ENCODE results near the gene UBE3C.

The UBE3C gene

DNA sequence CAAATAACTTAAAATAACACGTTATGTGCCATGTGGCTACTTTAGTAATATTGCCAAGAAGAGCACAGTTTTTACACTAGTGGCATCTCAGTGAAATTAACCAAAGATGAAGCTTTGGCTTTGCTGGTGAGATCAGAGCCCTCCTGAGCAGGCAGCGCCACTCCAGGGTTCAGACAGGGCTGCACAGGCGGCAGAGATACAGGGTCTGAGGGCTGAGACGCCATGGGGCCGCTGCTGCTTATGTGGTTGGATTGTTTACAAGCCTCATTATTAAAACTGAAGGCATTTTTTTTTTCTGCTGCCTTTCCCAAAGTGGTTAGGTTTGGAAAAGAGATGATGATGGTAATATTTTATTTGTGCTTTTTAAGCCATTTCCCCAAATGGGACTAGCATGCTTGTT is 129.2 kb downstream of the UBE3C start:
- no peak overlapping the region for H2AK5ac ChIP-seq (ENCODE audit: low read length)
- H4K8ac ChIP-seq (ENCODE audit: low read depth, low read length), result no peak overlapping the region
- no peak overlapping the region for H3K4ac ChIP-seq (ENCODE audit: low read depth, low read length)
- no peaks in the 10 kb centered on the region for H3K79me2 ChIP-seq (ENCODE audit: control insufficient read depth, insufficient read depth, low read length, poor library complexity)
- H3K18ac ChIP-seq (ENCODE audit: low read length), result no peak overlapping the region
- H3K27me3 ChIP-seq (ENCODE audit: insufficient read depth, low read length), result no peaks in the 10 kb centered on the region
- H2BK5ac ChIP-seq (ENCODE audit: low read depth, low read length, poor library complexity), result no peak overlapping the region
- no peaks in the 10 kb centered on the region for H3K79me1 ChIP-seq (ENCODE audit: low read length)
- H2AFZ ChIP-seq (ENCODE audit: insufficient read depth, low read length, poor library complexity), result no peak overlapping the region
- no peak overlapping the region for H3K23ac ChIP-seq (ENCODE audit: low read length)
- DNase-seq, result no peak
- H3K27ac ChIP-seq (ENCODE audit: low read depth, low read length), result no peak overlapping the region
- no peak overlapping the region for H3K9ac ChIP-seq (ENCODE audit: low read length)
- H2BK120ac ChIP-seq (ENCODE audit: insufficient read depth, low read length, poor library complexity), result no peak overlapping the region
- no peak overlapping the region for H2BK12ac ChIP-seq (ENCODE audit: low read length)
- H3K36me3 ChIP-seq (ENCODE audit: control insufficient read depth in 1 of 2, insufficient read depth in 2 of 2, low read length in 2 of 2), result peaks cover 43 to 52% of the 10 kb centered on the region in 2 experiments
- no peak overlapping the region for H3K14ac ChIP-seq (ENCODE audit: low read length)
- H4K91ac ChIP-seq (ENCODE audit: low read depth, low read length), result no peak overlapping the region
- H3K4me2 ChIP-seq (ENCODE audit: low read length), result no peak overlapping the region
- no CpG with 5 or more reads among the region's 5 CpGs for WGBS (ENCODE audit: extremely low coverage, insufficient coverage, insufficient read length)
- peaks cover 5 to 7% of the 10 kb centered on the region in 2 experiments for H3K4me1 ChIP-seq (ENCODE audit: control insufficient read depth in 1 of 2, insufficient read depth in 2 of 2, low read length in 2 of 2)
- H3K9me3 ChIP-seq (ENCODE audit: insufficient read depth, low read depth, low read length), result peaks cover 4% of the 10 kb centered on the region
- H3K4me3 ChIP-seq (ENCODE audit: low read depth, low read length), result no peak overlapping the region
- no peak overlapping the region for H4K12ac ChIP-seq (ENCODE audit: low read depth, low read length)

GRCh38 chr7:157268540-157268939 is 129.8 kb downstream of the UBE3C start:
- H3K4me1 ChIP-seq (ENCODE audit: control insufficient read depth in 1 of 2, insufficient read depth in 2 of 2, low read length in 2 of 2), result peaks cover 5 to 7% of the 10 kb centered on the region in 2 experiments
- peaks cover 4% of the 10 kb centered on the region for H3K9me3 ChIP-seq (ENCODE audit: insufficient read depth, low read depth, low read length)
- no peak overlapping the region for H2BK5ac ChIP-seq (ENCODE audit: low read depth, low read length, poor library complexity)
- H3K14ac ChIP-seq (ENCODE audit: low read length), result no peak overlapping the region
- H2AK5ac ChIP-seq (ENCODE audit: low read length), result no peak overlapping the region
- WGBS (ENCODE audit: extremely low coverage, insufficient coverage, insufficient read length), result no CpG with 5 or more reads among the region's 13 CpGs
- H3K27me3 ChIP-seq (ENCODE audit: insufficient read depth, low read length), result no peaks in the 10 kb centered on the region
- no peak overlapping the region for H3K23ac ChIP-seq (ENCODE audit: low read length)
- H3K4me3 ChIP-seq (ENCODE audit: low read depth, low read length), result no peak overlapping the region
- H3K79me2 ChIP-seq (ENCODE audit: control insufficient read depth, insufficient read depth, low read length, poor library complexity), result no peaks in the 10 kb centered on the region
- no peak overlapping the region for H2BK12ac ChIP-seq (ENCODE audit: low read length)
- H2BK120ac ChIP-seq (ENCODE audit: insufficient read depth, low read length, poor library complexity), result no peak overlapping the region
- no peak overlapping the region for H3K27ac ChIP-seq (ENCODE audit: low read depth, low read length)
- H3K9ac ChIP-seq (ENCODE audit: low read length), result no peak overlapping the region
- no peaks in the 10 kb centered on the region for H3K79me1 ChIP-seq (ENCODE audit: low read length)
- no peak overlapping the region for H3K18ac ChIP-seq (ENCODE audit: low read length)
- no peak overlapping the region for H4K12ac ChIP-seq (ENCODE audit: low read depth, low read length)
- no peak overlapping the region for H3K4me2 ChIP-seq (ENCODE audit: low read length)
- no peak overlapping the region for H2AFZ ChIP-seq (ENCODE audit: insufficient read depth, low read length, poor library complexity)
- H4K91ac ChIP-seq (ENCODE audit: low read depth, low read length), result no peak overlapping the region
- H3K36me3 ChIP-seq (ENCODE audit: control insufficient read depth in 1 of 2, insufficient read depth in 2 of 2, low read length in 2 of 2), result peaks cover 40 to 48% of the 10 kb centered on the region in 2 experiments
- H3K4ac ChIP-seq (ENCODE audit: low read depth, low read length), result no peak overlapping the region
- H4K8ac ChIP-seq (ENCODE audit: low read depth, low read length), result no peak overlapping the region
- DNase-seq, result no peak

GRCh38 chr7:157269341-157270059 is 130.8 kb downstream of the UBE3C start:
- no peak overlapping the region for H3K4me3 ChIP-seq (ENCODE audit: low read depth, low read length)
- no peak for DNase-seq
- H4K8ac ChIP-seq (ENCODE audit: low read depth, low read length), result no peak overlapping the region
- H2AFZ ChIP-seq (ENCODE audit: insufficient read depth, low read length, poor library complexity), result no peak overlapping the region
- no peak overlapping the region for H2BK120ac ChIP-seq (ENCODE audit: insufficient read depth, low read length, poor library complexity)
- no peak overlapping the region for H2AK5ac ChIP-seq (ENCODE audit: low read length)
- H3K79me2 ChIP-seq (ENCODE audit: control insufficient read depth, insufficient read depth, low read length, poor library complexity), result no peaks in the 10 kb centered on the region
- H3K4me2 ChIP-seq (ENCODE audit: low read length), result no peak overlapping the region
- H2BK12ac ChIP-seq (ENCODE audit: low read length), result no peak overlapping the region
- H3K9me3 ChIP-seq (ENCODE audit: insufficient read depth, low read depth, low read length), result peaks cover 4% of the 10 kb centered on the region
- no peak overlapping the region for H3K9ac ChIP-seq (ENCODE audit: low read length)
- no peak overlapping the region for H4K91ac ChIP-seq (ENCODE audit: low read depth, low read length)
- no peak overlapping the region for H3K4ac ChIP-seq (ENCODE audit: low read depth, low read length)
- WGBS (ENCODE audit: extremely low coverage, insufficient coverage, insufficient read length), result no CpG with 5 or more reads among the region's 16 CpGs
- H3K18ac ChIP-seq (ENCODE audit: low read length), result no peak overlapping the region
- H3K27me3 ChIP-seq (ENCODE audit: insufficient read depth, low read length), result no peaks in the 10 kb centered on the region
- no peak overlapping the region for H4K12ac ChIP-seq (ENCODE audit: low read depth, low read length)
- no peaks in the 10 kb centered on the region for H3K79me1 ChIP-seq (ENCODE audit: low read length)
- H2BK5ac ChIP-seq (ENCODE audit: low read depth, low read length, poor library complexity), result no peak overlapping the region
- H3K23ac ChIP-seq (ENCODE audit: low read length), result no peak overlapping the region
- H3K27ac ChIP-seq (ENCODE audit: low read depth, low read length), result no peak overlapping the region
- peaks cover 5 to 7% of the 10 kb centered on the region in 2 experiments for H3K4me1 ChIP-seq (ENCODE audit: control insufficient read depth in 1 of 2, insufficient read depth in 2 of 2, low read length in 2 of 2)
- no peak overlapping the region for H3K14ac ChIP-seq (ENCODE audit: low read length)
- peaks cover 33 to 40% of the 10 kb centered on the region in 2 experiments for H3K36me3 ChIP-seq (ENCODE audit: control insufficient read depth in 1 of 2, insufficient read depth in 2 of 2, low read length in 2 of 2)

DNA sequence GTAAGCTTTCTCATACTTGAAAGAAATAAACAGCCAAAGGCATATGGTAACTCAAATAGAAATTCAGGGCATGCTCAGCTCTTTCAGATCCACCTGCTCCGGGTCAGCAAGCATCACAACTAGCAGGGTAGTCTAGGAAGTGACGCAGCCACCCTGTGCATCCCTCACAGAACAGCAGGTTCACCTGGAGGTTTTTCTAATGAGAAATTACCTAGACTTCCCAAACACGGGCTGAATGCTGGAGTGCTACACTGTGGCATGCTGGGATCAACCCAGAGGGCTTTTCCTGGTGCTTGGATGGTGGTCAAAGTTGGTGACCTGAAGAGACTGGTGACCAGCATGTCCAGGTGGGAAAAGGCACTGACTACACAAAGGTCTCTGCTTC is 131.3 kb downstream of the UBE3C start:
- no peak overlapping the region for H3K27ac ChIP-seq (ENCODE audit: low read depth, low read length)
- H3K4me3 ChIP-seq (ENCODE audit: low read depth, low read length), result no peak overlapping the region
- no CpG with 5 or more reads among the region's 3 CpGs for WGBS (ENCODE audit: extremely low coverage, insufficient coverage, insufficient read length)

More for the DNA sequence above, 131.3 kb downstream of the UBE3C start:
- Histone ChIP-seq H4K91ac (ENCODE audit: low read depth, low read length) (no peak overlapping the region), H3K27me3 (ENCODE audit: insufficient read depth, low read length) (no peaks in the 10 kb centered on the region), H2BK5ac (ENCODE audit: low read depth, low read length, poor library complexity) (no peak overlapping the region), H3K4ac (ENCODE audit: low read depth, low read length) (no peak overlapping the region), H3K14ac (ENCODE audit: low read length) (no peak overlapping the region), H2BK120ac (ENCODE audit: insufficient read depth, low read length, poor library complexity) (no peak overlapping the region), H2AFZ (ENCODE audit: insufficient read depth, low read length, poor library complexity) (no peak overlapping the region), H3K9me3 (ENCODE audit: insufficient read depth, low read depth, low read length) (peaks cover 4% of the 10 kb centered on the region), H3K79me1 (ENCODE audit: low read length) (no peaks in the 10 kb centered on the region), H3K79me2 (ENCODE audit: control insufficient read depth, insufficient read depth, low read length, poor library complexity) (no peaks in the 10 kb centered on the region), H3K9ac (ENCODE audit: low read length) (no peak overlapping the region), H3K23ac (ENCODE audit: low read length) (no peak overlapping the region), H3K36me3 (ENCODE audit: control insufficient read depth in 1 of 2, insufficient read depth in 2 of 2, low read length in 2 of 2) (peaks cover 32 to 38% of the 10 kb centered on the region in 2 experiments), H4K8ac (ENCODE audit: low read depth, low read length) (no peak overlapping the region), H3K4me1 (ENCODE audit: control insufficient read depth in 1 of 2, insufficient read depth in 2 of 2, low read length in 2 of 2) (peaks cover 5 to 7% of the 10 kb centered on the region in 2 experiments), H3K4me2 (ENCODE audit: low read length) (no peak overlapping the region), H2AK5ac (ENCODE audit: low read length) (no peak overlapping the region), H4K12ac (ENCODE audit: low read depth, low read length) (no peak overlapping the region), H2BK12ac (ENCODE audit: low read length) (no peak overlapping the region), H3K18ac (ENCODE audit: low read length) (no peak overlapping the region)
- DNase-seq, result peak; percentile 90 to 93
